ENCODE measurements around the gene DSCAM. TPM values are rescaled to one million over a fixed set of nuclear protein-coding genes. Genes with fewer than 3 reads are reported as not detected.

The DSCAM gene
- total RNA-seq, 1 donor from 2014 or later: 0.21 TPM

GRCh38 chr21:40639616-40640194, 207.3 kb downstream of the DSCAM start:
- Mint-ChIP-seq H3K36me3 (ENCODE audit: low read depth, unreplicated experiment) (peaks cover 11% of the 10 kb centered on the region), H3K27ac (ENCODE audit: unreplicated experiment) (no peak overlapping the region), H3K4me3 (ENCODE audit: unreplicated experiment) (no peak overlapping the region), H3K4me1 (ENCODE audit: unreplicated experiment) (peaks cover 3% of the 10 kb centered on the region), H3K27me3 (ENCODE audit: unreplicated experiment) (peaks cover 8% of the 10 kb centered on the region), H3K9me3 (ENCODE audit: unreplicated experiment) (peaks cover 17% of the 10 kb centered on the region)
- no peak for TF ChIP-seq CTCF (IDR thresholded peaks at IDR 0.05; ENCODE audit: unreplicated experiment)
- no peak for DNase-seq (ENCODE audit: low spot score)

- peaks cover 8% of the 10 kb centered on the region for H3K27me3 Mint-ChIP-seq (ENCODE audit: unreplicated experiment)
- H3K4me1 Mint-ChIP-seq (ENCODE audit: unreplicated experiment): peaks cover 3% of the 10 kb centered on the region
- H3K36me3 Mint-ChIP-seq (ENCODE audit: low read depth, unreplicated experiment): peaks cover 11% of the 10 kb centered on the region
- TF ChIP-seq CTCF (IDR thresholded peaks at IDR 0.05; ENCODE audit: unreplicated experiment): no peak
- H3K27ac Mint-ChIP-seq (ENCODE audit: unreplicated experiment): no peak overlapping the region
- no peak overlapping the region for H3K4me3 Mint-ChIP-seq (ENCODE audit: unreplicated experiment)
- peaks cover 19% of the 10 kb centered on the region for H3K9me3 Mint-ChIP-seq (ENCODE audit: unreplicated experiment)
- DNase-seq (ENCODE audit: low spot score): no peak
Observed at GRCh38 chr21:40638466-40639251, 208.3 kb downstream of the DSCAM start.

GRCh38 chr21:40636026-40636425, 210.9 kb downstream of the DSCAM start:
- Mint-ChIP-seq H3K4me3 (ENCODE audit: unreplicated experiment) (no peak overlapping the region), H3K36me3 (ENCODE audit: low read depth, unreplicated experiment) (peaks cover 8% of the 10 kb centered on the region), H3K27me3 (ENCODE audit: unreplicated experiment) (peaks cover 5% of the 10 kb centered on the region), H3K27ac (ENCODE audit: unreplicated experiment) (no peak overlapping the region), H3K9me3 (ENCODE audit: unreplicated experiment) (peaks cover 27% of the 10 kb centered on the region), H3K4me1 (ENCODE audit: unreplicated experiment) (peaks cover 3% of the 10 kb centered on the region)
- no peak for DNase-seq (ENCODE audit: low spot score)
- no peak for TF ChIP-seq CTCF (IDR thresholded peaks at IDR 0.05; ENCODE audit: unreplicated experiment)

GRCh38 chr21:40635391-40635790, 211.6 kb downstream of the DSCAM start:
- Mint-ChIP-seq H3K27ac (ENCODE audit: unreplicated experiment) (no peak overlapping the region), H3K9me3 (ENCODE audit: unreplicated experiment) (peaks cover 23% of the 10 kb centered on the region), H3K4me3 (ENCODE audit: unreplicated experiment) (no peak overlapping the region), H3K27me3 (ENCODE audit: unreplicated experiment) (peaks cover 5% of the 10 kb centered on the region), H3K4me1 (ENCODE audit: unreplicated experiment) (peaks cover 1% of the 10 kb centered on the region), H3K36me3 (ENCODE audit: low read depth, unreplicated experiment) (peaks cover 3% of the 10 kb centered on the region)
- DNase-seq (ENCODE audit: low spot score): no peak
- TF ChIP-seq CTCF (IDR thresholded peaks at IDR 0.05; ENCODE audit: unreplicated experiment): no peak

- Mint-ChIP-seq H3K27me3 (ENCODE audit: unreplicated experiment) (peaks cover 3% of the 10 kb centered on the region), H3K27ac (ENCODE audit: unreplicated experiment) (no peak overlapping the region), H3K36me3 (ENCODE audit: low read depth, unreplicated experiment) (no peaks in the 10 kb centered on the region), H3K4me1 (ENCODE audit: unreplicated experiment) (no peaks in the 10 kb centered on the region), H3K9me3 (ENCODE audit: unreplicated experiment) (peaks cover 20% of the 10 kb centered on the region), H3K4me3 (ENCODE audit: unreplicated experiment) (no peak overlapping the region)
- no peak for TF ChIP-seq CTCF (IDR thresholded peaks at IDR 0.05; ENCODE audit: unreplicated experiment)
- DNase-seq (ENCODE audit: low spot score): no peak
Observed at GRCh38 chr21:40634141-40634540, 212.8 kb downstream of the DSCAM start.

Data from endothelial cell (in vitro differentiated cells).